Astrocyte of the spinal cord (primary cell): ENCODE data around the gene SLC22A2.

Source experiments
- DNase-seq: peaks from one replicate; pipeline ENCODE4 v3.0.0; 2011; ENCODE audit warnings: low read depth, low spot score
- H3K4me3 ChIP-seq: 2 replicates; pipeline ENCODE4 v1.5.1; 2011; ENCODE audit warnings: low read depth, mild to moderate bottlenecking, low read length, moderate library complexity
- CTCF ChIP-seq: IDR thresholded peaks from 2 replicates; pipeline ENCODE4 v1.5.1; 2012; ENCODE audit warnings: low read depth, mild to moderate bottlenecking, low read length, inconsistent platforms
- in situ Hi-C: cut with HindIII; loops from 2 replicates; pipeline ENCODE4 v1.10.0; 2017; ENCODE audit warnings: low sequenced_read_pairs

Gene SLC22A2

GRCh38 chr6:160274871-160275510 is 16.4 kb upstream of the SLC22A2 start:
- in situ Hi-C loops, result no loop called here
- TF ChIP-seq CTCF, result no peak
- no peak overlapping the region for H3K4me3 ChIP-seq

GRCh38 chr6:160273750-160274149 is 15.1 kb upstream of the SLC22A2 start:
- DNase-seq, result no peak
- in situ Hi-C loops, result no loop called here
- TF ChIP-seq CTCF, result no peak
- H3K4me3 ChIP-seq, result no peak overlapping the region

More at GRCh38 chr6:160274871-160275510, 16.4 kb upstream of the SLC22A2 start:
- DNase-seq, result no peak

- no peak overlapping the region for H3K4me3 ChIP-seq
- DNase-seq, result no peak
- TF ChIP-seq CTCF, result no peak
- in situ Hi-C loops, result no loop called here
Measured at GRCh38 chr6:160273196-160273595, 14.6 kb upstream of the SLC22A2 start.

GRCh38 chr6:160272707-160273106 is 14.1 kb upstream of the SLC22A2 start:
- H3K4me3 ChIP-seq, result no peak overlapping the region
- no peak for DNase-seq
- in situ Hi-C loops, result no loop called here
- no peak for TF ChIP-seq CTCF

GRCh38 chr6:160270347-160270746 is 11.7 kb upstream of the SLC22A2 start:
- TF ChIP-seq CTCF, result no peak
- in situ Hi-C loops, result no loop called here
- no peak for DNase-seq
- H3K4me3 ChIP-seq, result no peak overlapping the region

- DNase-seq, result no peak
- no peak overlapping the region for H3K4me3 ChIP-seq
- no peak for TF ChIP-seq CTCF
- in situ Hi-C loops, result no loop called here
Measured at GRCh38 chr6:160269771-160270170, 11.2 kb upstream of the SLC22A2 start.

GRCh38 chr6:160269023-160269521 is 10.5 kb upstream of the SLC22A2 start:
- no peak for DNase-seq
- in situ Hi-C loops, result no loop called here
- TF ChIP-seq CTCF, result no peak
- no peak overlapping the region for H3K4me3 ChIP-seq
